Posterior vena cava (tissue), 2 donors: Measurements from ENCODE around the gene SMAD5. TPM values are rescaled to one million over a fixed set of nuclear protein-coding genes. Genes with fewer than 3 reads are reported as not detected.

ENCODE experiments used
- DNase-seq: peaks from one replicate; pipeline ENCODE4 v3.0.0-alpha.2; 2020; ENCODE audit warnings: low spot score
- intact Hi-C, 2 donors: fragments of 100-400 bp; cut with DNase I; formaldehyde crosslinking; loops; one replicate each; pipeline versions ENCODE4 v1.14.1 to v1.14.2; 2022 to 2023
- long read RNA-seq, 2 donors: library from polyadenylated mRNA; unstranded; transcript quantifications; one replicate each; pipeline ENCODE4 v2.0.0, GENCODE V29; 2020 to 2021
- total RNA-seq, 2 donors: library from RNA; stranded (reverse); fragmentation: NEBNext Ultra II Directional; extraction: Animal tissue kit (Norgen Biotek cat#: 25700); gene quantifications; one replicate each; pipeline ENCODE4 v1.2.1, GENCODE V29; 2021
- donor health status: DM: yes; HTN: yes; CAD: no.
- donor health status: DM: yes; HTN: yes; CAD: no.

The SMAD5 gene
- 10 to 100 TPM; 71.0 to 79.2 TPM for total RNA-seq
- long read RNA-seq, donor 1, full-length matches to known transcripts: 7 of 16 reads
- long read RNA-seq, donor 1, partial matches to known transcripts: 2 of 16 reads
- long read RNA-seq, donor 1, other reads (novel, unspliced or antisense): 7 of 16 reads
- long read RNA-seq, donor 2, full-length matches to known transcripts: 5 of 9 reads
- long read RNA-seq, donor 2, partial matches to known transcripts: 1 of 9 reads
- long read RNA-seq, donor 2, other reads (novel, unspliced or antisense): 3 of 9 reads

GRCh38 chr5:136132557-136133221, at the start of gene SMAD5:
Gene SMAD5 (plus strand): TSS chr5:136132845. CDS start chr5:136153761, 20,916 bp downstream.
- peak; percentile 99 for DNase-seq
- intact Hi-C loops: no loop called here

GRCh38 chr5:136084698-136085097, 47.9 kb upstream of the SMAD5 start:
- no peak for DNase-seq

GRCh38 chr5:136086783-136087566, 45.7 kb upstream of the SMAD5 start:
- no peak for DNase-seq
- intact Hi-C loops: loop anchor here in 1 of 2 donors (5.0 kb wide), 1 partner anchor 985 kb away; no protein-coding TSS in a partner anchor

More at GRCh38 chr5:136084698-136085097, 47.9 kb upstream of the SMAD5 start:
- intact Hi-C loops: loop anchor here (5.0 kb wide), 3 partner anchors 137 to 982 kb away; partner anchors contain the start of gene IL9 (in 1 of the 2)

- intact Hi-C loops: loop anchor here in 1 of 2 donors (5.0 kb wide), 1 partner anchor 986 kb away; no protein-coding TSS in a partner anchor
- DNase-seq: peak; percentile 95
Measured at GRCh38 chr5:136087961-136088871, 44.4 kb upstream of the SMAD5 start.

GRCh38 chr5:136089791-136090190, 42.9 kb upstream of the SMAD5 start:
- DNase-seq: no peak
- intact Hi-C loops: loop anchor here in 1 of 2 donors (5.0 kb wide), 1 partner anchor 987 kb away; no protein-coding TSS in a partner anchor

GRCh38 chr5:136090319-136090718, 42.3 kb upstream of the SMAD5 start:
- intact Hi-C loops: no loop called here
- no peak for DNase-seq

- intact Hi-C loops: no loop called here
- DNase-seq: no peak
Measured at GRCh38 chr5:136094189-136094912, 38.3 kb upstream of the SMAD5 start.

- no peak for DNase-seq
- intact Hi-C loops: no loop called here
Measured at GRCh38 chr5:136094913-136095641, 37.6 kb upstream of the SMAD5 start.

GRCh38 chr5:136098176-136098575, 34.5 kb upstream of the SMAD5 start:
- no peak for DNase-seq
- intact Hi-C loops: no loop called here

GRCh38 chr5:136099870-136100269, 32.8 kb upstream of the SMAD5 start:
- intact Hi-C loops: no loop called here
- no peak for DNase-seq

- intact Hi-C loops: no loop called here
Measured at GRCh38 chr5:136101884-136102283, 30.8 kb upstream of the SMAD5 start.

GRCh38 chr5:136103118-136103517, 29.5 kb upstream of the SMAD5 start:
- DNase-seq: no peak
- intact Hi-C loops: no loop called here

More at GRCh38 chr5:136101884-136102283, 30.8 kb upstream of the SMAD5 start:
- DNase-seq: no peak

GRCh38 chr5:136104306-136104965, 28.2 kb upstream of the SMAD5 start:
- intact Hi-C loops: no loop called here
- no peak for DNase-seq

GRCh38 chr5:136106351-136107031, 26.2 kb upstream of the SMAD5 start:
- intact Hi-C loops: no loop called here
- DNase-seq: no peak

- intact Hi-C loops: no loop called here
- no peak for DNase-seq
Measured at GRCh38 chr5:136108180-136108611, 24.4 kb upstream of the SMAD5 start.

- DNase-seq: no peak
- intact Hi-C loops: no loop called here
Measured at GRCh38 chr5:136108766-136109165, 23.9 kb upstream of the SMAD5 start.
